A549 treated with DMSO at 1 μM for 4 hours (cell line): ENCODE measurements around the gene CCL26. TPM values are rescaled to one million over a fixed set of nuclear protein-coding genes. Genes with fewer than 3 reads are reported as not detected.

ENCODE experiments used
- total RNA-seq: library from RNA; stranded (reverse); fragments of 200-300 nt; extraction: Qiagen RNA extraction; gene quantifications from 5 replicates; pipeline ENCODE4 v1.2.3, GENCODE V29; 2022; ENCODE audit warnings: low read depth

The CCL26 gene
- 7.7 to 11.2 TPM (median 9.4 TPM) in 5 replicates for total RNA-seq

DNA sequence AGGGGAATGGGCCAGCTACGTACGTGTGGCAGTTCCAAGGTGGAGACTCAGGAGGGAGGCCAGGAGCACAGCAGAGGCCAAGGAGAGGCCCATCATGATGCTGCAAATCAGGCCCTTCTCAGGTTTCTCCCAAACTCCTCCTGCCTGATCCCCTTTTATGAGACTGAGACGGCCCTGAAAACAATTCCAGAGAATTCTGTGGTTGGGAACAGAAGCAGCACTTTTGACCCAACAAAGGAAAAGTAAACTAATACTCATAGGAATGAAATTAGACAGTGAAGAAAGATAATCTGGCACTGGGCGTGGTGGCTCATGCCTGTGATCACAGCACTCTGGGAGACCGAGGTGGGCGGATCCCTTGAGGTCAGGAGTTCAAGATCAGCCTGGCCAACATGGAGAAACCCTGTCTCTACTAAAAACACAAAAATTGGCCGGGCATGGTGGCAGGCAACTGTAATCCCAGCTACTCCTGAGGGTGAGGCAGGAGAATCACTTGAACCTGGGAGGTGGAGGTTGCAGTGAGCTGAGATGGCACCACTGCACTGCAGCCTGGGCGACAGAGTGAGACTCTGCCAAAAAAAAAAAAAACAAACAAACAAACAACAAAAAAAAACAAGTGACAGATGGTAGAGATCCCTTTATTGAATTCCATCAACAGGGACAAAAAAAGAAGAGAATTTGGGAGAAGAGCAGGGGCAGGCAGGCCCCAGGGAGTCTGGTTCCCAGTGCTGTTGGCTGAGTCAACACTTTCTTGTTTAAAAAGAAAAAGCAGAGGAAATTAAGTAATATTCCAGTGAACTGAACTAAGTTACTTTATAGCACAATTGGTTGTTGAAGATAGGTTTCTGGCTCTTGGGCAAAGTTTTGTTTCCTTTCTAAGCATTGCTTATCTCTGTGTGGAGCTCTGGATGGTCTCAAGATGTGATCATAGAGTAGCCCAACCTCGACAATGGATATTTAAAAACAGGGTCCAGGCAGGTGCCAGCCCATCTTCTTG is at the start of gene CCL26:
TSS of gene CCL26 (minus strand) at position 131 of the 997 bp plus-strand sequence. CDS start at position 96, 35 bp downstream.

GRCh38 chr7:75813781-75814236 is 41.8 kb upstream of the CCL26 start, which contains the start of gene CCL24:
CCL24 (minus strand) TSS chr7:75813806; CDS start chr7:75813715, 91 bp downstream.

GRCh38 chr7:75738604-75738974 is 33.4 kb downstream of the CCL26 start, which contains the start of gene HIP1:
HIP1 (minus strand) TSS chr7:75738941; CDS start chr7:75738920, 21 bp downstream.

Other genes with a start within 250 kb of the CCL26 start
- 17.6 to 21.7 TPM (median 19.2 TPM) in 5 replicates for gene HIP1, start 33.3 kb downstream of the CCL26 start, total RNA-seq
- gene CCL24, start 41.6 kb upstream of the CCL26 start, total RNA-seq, result 0.25 to 0.32 TPM in 2 of 5 replicates, not detected in the others
- gene RHBDD2, start 106.8 kb upstream of the CCL26 start, total RNA-seq, result 78.1 to 97.0 TPM (median 90.1 TPM) in 5 replicates
- 122 to 169 TPM (median 154 TPM) in 5 replicates for gene POR, start 142.9 kb upstream of the CCL26 start, total RNA-seq
- 39.6 to 42.6 TPM (median 39.9 TPM) in 5 replicates for gene TMEM120A, start 222.4 kb upstream of the CCL26 start, total RNA-seq